NCI-H524 (cell line): Measurements from ENCODE around the gene ENTPD2.

Source experiments
- DNase-seq, 2 experiments: peaks; one replicate each; lab custom pipeline; 2025; lab: John Stamatoyannopoulos, UW

ENTPD2 gene

DNA sequence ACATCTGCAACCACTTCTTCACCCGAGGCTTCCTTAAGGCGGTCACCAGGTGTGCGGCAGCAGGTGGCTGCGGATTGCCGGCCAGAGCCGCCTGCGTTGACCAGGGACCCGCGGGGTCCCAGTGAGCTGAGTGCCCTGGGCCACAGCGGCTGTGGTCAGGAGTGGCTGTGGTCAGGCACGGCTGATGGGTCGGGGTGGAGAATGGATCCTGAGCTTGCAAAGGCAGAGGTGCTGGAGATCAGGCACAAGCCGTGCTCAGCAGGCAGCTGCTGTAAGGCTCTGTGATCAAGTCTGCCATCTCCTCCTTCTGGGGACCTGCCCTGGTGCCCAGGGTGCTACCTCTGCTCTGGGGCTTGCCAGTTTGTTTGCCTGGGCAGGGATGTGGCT is 25.5 kb upstream of the ENTPD2 start:
- DNase-seq, result no peak

DNA sequence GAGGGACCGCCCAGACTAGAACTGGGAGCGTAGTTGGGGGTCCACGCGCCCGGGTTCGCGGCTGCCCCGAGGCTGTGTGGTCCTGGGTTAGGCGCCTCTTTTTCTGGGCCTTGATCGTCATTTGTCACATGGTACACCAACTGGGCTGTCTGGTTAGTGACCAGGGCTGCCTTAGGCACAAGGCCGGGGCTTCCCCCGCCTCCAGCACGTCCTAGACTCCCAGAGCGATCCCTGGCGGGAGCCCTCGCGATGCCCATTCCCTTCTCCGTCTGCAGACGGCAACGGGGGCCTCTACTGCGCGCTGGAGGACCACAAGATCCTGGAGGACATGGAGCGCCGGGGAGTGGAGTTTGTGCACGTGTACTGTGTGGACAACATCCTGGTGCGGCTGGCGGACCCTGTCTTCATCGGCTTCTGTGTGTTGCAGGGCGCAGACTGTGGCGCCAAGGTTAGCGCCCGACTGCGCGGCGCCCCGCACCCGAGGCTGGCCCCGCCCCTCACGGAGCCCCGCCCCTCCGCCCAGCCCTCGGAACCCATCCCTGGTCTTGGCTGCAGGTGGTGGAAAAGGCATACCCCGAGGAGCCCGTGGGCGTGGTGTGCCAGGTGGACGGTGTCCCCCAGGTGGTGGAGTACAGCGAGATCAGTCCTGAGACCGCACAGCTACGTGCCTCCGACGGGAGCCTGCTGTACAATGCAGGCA is 25.0 kb upstream of the ENTPD2 start:
- no peak for DNase-seq

DNA sequence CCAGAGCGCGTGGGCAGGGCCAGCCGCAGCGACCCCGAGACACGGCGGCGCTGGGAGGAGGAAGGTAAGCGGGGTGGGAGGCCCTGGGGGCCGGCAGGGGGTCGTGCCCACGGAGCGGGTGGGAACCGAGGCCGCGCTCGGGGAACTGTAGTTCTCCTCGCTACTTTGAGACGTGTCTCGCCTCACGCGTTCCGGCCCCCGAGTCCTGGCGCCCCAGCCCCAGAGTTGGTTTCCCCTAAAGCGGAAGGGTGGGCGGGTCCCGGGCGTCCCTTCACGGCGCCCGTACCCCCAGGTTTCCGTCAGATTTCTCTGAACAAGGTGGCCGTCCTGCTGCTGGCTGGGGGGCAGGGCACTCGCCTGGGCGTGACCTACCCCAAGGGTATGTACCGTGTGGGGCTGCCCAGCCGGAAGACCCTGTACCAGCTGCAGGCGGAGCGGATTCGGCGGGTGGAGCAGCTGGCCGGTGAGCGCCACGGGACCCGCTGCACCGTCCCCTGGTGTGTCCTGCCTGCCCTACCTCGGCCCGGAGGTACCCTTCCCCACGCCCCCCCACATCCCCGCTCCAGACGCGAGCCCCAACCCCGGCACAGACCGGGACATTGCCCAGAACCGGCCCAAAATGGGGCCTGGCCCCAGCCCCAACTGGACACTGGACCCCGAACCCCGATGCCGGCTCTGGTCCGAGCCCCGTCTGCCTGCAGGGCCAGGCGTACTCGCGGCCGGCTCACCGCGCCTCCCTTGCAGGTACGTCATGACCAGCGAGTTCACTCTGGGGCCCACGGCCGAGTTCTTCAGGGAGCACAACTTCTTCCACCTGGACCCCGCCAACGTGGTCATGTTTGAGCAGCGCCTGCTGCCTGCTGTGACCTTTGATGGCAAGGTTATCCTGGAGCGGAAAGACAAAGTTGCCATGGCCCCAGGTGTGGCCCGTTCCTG is 24.2 kb upstream of the ENTPD2 start:
- peak in 1 of 2 experiments; percentile 31 for DNase-seq

DNA sequence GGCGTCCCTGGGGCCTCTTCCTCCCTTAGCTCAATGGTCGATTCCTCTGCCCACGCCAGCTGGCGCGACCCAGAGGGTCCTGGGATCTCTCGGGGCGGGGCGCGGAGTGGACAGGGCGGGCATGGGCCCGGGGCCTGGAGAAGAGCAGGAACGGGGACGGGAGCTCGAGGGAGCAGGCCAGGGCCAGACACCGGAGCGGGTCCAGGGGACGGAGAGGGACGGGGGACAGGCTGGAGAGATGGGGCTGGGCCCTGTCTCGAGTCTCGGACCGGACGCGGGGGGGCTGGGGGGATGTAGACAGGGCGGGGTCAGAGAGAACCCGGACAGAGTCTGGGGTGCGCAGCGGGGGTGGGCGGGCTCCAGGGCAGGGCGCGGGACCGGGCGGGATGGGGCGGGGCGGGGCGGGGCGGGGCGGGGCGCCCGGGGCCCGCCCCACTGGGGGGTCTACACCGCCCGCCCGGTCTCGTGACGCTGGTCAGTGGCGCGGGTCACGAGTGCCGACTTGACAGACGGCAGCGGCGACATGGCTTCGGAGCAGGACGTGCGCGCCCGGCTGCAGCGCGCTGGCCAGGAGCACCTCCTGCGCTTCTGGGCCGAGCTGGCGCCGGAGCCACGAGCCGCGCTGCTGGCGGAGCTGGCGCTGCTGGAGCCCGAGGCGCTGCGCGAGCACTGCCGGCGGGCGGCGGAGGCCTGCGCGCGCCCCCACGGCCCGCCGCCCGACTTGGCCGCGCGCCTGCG is 23.3 kb upstream of the ENTPD2 start, which contains the start of gene UAP1L1:
Gene UAP1L1, plus strand, starts transcription at position 508 of the 738 bp plus-strand sequence. Its CDS starts 16 bp downstream, at position 524.
- DNase-seq, result peak in 1 of 2 experiments; percentile 62

DNA sequence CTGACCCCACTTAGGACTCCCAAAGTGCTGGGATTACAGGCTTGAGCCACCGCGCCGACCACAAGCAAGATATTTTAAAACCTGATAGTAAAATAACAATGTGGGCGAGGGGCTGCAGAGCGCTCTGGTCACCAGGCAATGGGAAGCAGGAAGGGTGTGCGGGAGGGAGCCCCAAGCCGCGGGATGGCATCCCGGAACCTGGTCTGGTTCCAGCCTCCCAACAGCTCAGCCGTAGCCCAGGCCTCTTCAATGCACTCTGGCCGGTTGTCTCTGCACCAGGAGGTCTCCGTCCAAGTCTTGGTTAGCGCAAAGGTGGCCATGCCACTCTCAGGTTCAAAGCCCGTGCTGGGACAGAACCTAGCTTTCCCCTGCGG is 22.8 kb upstream of the ENTPD2 start:
- DNase-seq, result no peak

DNA sequence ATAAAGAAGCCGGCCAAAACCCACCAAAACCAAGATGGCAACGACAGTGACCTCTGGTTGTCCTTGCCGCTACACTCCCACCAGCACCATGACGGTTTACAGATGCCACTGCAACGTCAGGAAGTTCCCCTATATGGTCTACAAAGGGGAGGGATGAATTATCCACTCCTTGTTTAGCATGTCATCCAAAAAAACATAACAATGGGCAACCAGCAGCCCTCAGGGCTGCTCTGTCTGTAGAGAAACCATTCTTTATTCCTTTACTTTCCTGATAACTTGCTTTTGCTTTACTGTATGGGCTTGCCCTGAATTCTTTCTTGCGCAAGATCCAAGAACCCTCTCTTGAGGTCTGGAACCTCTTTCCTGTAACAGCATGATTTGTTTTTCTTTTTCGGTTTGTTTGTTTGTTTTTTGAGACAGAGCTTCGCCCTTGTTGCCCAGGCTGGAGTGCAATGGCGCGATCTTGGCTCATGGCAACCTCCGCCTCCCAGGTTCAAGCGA is 21.5 kb upstream of the ENTPD2 start:
- DNase-seq, result no peak

DNA sequence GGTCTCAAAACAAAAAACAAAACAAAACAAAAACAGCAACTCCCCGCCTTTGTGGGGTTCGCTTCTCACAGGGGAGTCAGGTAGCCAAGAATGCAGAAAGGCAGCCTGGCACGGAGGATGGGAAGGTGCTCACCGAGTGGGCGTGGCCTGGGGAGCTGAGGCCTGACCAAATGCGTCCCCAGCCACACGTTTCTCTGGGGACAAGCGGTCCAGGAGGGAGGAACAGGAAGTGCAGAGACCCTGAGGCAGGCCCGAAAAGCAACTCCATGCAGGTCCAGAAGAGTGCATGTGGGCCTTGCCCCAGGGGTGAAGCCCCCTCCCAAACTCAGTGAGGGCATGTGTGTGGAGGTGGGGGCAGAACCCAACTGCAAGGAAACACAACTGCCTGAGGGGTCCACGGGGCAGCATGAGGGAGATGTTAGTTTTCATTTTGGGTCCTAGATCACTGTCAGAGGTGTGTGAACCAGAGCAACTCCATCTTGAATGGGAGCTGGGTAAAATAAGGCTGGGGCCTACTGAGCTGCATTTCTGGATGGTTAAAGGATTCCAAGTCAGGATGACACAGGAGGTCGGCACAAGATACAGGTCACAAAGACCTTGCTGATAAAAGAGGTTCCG is 20.9 kb upstream of the ENTPD2 start:
- no peak for DNase-seq

DNA sequence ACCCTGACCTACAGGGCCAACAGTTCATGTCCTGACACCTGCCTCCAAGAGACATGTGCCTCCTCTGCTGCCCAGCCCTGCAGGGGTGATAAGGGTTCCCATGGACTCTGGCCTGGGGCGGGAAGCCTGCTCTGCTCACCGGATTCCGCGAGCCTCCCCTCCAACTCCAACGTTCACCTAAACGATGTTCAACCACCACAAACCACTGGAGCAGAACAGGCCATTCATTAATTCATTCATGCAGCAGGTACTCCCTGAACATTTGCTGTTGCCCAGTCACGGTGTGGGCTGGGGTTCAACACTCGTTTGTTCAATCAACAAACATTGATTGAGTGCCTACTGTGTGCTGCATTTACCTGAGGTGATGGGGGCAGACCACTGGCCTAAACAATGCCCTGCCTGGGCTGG is 20.1 kb upstream of the ENTPD2 start:
- DNase-seq, result no peak

DNA sequence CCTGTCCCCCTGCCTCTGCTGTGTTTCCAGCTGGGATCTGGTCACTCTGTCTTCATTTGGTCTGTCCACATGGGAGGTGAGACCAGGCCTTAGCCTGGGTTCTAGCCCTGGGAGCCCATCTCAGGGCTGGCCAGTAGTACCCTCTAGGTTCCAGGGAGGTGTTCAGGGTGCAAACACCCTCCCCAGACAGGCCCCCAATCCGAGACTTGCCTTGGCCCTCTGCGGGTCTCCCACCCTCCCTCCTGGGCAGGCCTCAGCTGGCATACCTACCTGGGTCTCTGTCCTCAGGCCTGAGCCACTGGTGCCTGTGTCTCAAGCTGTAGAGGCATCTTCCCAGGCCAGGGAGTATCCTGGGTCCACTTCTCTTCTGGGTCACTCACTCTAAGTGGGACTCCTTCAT is 17.4 kb upstream of the ENTPD2 start:
- DNase-seq, result no peak

DNA sequence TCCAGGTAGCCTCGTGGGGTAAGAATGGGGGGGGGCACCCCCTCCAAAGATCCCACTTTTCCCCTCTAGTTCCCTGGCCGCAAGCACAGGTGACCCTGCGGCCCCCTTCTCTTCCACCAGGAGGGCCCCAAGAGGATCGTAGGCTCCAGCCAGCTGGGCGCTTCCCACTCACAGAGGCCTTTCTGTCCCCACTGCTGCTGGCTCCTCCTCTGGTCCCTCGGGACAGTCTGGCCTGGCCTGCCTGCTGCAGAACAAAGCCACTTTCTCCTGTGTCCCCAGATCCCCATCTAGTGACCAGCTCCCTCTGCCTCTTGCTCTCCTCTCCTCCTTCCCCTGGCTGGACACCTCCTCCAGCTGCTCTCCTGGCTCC is 17.0 kb upstream of the ENTPD2 start:
- peak; percentile 64 to 78 for DNase-seq

DNA sequence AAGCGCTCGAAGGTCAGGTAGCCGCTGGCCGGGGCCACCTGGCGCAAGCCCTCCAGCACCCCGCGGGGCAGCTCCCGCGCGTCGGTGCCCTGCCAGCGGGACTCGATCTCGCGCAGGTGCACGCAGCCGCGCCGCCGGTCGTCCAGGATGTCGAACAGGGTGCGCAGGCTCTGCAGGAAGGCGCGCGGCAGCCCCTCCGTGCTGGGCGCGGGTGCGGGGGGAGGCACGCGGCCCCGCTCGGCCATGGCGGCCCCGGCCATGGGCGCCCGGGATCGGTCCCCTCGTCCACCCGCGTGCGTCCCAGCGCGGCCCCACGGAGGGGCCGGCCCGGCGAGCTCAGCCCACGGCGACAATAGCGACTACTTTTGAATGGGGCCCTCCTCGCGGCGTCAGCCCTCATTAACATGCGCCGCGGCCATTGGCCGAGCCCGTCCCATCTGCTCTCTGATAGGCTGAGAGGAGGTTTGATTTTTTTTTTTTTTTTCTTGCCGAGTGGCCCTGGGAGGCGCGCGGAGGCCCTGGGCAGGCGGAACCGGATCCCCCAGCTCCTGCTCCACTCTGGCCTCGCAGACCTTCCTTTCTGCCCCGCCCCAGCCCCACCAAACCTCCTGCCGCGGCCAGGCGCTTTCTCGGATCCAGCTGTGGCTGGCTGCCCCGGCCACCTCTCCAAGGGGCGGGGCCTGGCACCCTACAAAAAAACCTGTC is 16.5 kb upstream of the ENTPD2 start, which contains the start of gene SAPCD2:
Gene SAPCD2, minus strand, starts transcription at position 357 of the 705 bp plus-strand sequence. Its CDS starts 97 bp downstream, at position 260.
- DNase-seq, result peak; percentile 91 to 96

DNA sequence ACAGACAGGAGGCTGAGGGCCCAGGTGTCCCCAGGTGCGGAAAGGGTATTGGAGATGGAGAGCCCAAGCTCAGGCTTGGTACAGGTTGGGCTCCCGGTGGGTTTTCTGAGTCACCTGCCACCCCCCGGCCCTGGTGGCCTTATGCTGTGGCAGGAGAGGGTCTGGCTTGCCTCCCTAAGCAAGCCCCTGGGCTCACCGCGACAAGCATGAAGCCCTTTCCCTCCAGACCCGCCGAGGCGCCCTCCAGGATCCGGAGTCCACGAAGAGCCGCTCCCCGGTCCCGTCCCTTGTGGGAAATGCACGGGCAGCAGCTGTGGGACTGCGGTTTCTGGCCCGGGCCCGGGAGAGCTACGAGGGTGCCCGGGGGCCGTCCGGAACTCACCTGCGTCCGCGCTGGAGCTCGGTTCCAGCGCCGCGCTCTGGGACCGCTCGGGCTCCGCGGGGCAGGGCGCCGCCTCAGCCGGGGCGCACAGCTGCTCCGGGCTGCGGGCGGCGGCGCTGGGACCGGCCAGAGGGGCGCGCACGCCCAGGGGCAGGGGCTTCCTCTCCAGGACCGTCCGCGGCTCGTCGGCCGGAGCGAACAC is 15.7 kb upstream of the ENTPD2 start:
- DNase-seq, result no peak

DNA sequence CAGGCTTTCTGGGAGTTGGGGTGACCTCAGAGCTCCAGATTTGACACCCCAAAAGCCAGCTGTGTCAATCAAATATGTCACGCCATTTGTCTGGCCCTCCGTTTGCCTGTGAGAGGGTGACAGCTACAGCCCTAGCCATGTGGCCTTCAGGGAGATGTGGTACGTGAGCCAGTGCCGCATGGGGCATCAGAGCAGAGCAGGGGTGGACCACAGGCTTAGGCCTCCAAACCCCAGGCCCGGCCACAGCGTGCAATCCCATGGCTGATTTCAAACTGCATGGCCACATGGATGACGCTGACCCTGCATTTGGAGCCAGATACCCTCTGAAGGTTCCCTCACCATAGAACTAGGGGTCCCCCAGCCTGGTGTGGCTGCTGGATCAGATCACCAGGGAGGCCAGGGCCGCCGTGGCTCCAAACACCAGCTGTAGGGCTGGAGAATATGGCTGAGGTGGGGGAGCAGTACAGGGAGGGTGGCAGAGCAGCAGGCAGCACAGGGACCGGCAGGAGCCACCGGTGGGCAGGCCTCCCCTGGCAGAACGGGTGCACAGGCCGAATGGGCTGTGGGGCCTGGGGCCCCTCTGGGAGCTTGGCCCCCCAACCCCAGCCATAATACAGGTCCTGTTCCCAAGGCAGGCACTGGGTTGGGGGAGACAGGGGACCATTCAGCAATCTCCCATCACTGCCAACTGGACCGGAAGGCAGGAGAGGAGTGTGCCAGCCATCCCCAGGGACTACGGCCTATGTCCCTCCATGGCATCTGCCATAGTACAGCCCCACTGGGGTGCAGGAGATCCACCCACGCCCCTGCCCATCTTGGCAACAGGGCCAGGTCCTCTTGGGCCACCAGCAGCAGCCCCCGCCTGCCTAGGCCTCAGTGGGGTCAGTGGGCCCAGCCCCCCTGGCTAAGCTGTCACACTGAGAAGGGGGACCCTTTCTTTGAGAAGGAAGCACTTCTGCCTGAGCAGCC is 15.0 kb upstream of the ENTPD2 start:
- no peak for DNase-seq

DNA sequence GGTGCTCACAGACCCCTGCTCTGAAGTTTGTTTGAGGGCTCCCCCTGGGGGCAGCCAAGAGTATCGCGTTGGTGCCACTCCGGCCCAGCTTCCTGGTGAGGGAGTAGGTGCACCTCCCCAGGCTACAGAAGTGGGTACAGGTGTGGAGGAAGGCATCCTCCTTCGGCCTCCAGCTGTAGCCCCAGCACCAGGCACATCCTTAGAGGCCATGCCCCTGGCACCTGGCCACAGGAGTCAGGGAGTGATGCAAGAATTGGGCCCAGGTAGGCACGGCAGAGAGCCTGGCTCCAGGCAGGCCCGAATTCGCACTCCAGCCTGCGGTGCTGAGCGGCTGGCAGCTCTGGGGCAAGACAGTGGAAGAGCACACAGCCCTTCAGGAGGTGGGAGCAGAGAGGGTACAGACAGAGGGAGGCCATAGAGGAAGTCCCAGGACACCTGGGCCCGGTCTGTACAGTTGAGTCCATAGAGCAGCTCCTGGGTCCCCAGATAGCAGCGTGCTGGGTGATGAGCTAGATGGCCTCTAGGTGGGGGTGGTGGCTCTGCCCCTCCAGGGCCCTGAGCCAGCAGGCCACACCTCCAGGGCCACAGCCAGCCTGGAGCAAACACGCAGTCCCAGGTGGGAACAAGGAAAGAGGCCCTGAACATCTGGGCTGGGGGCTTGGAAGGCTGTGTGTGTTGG is 14.1 kb upstream of the ENTPD2 start:
- peak; percentile 78 to 82 for DNase-seq

DNA sequence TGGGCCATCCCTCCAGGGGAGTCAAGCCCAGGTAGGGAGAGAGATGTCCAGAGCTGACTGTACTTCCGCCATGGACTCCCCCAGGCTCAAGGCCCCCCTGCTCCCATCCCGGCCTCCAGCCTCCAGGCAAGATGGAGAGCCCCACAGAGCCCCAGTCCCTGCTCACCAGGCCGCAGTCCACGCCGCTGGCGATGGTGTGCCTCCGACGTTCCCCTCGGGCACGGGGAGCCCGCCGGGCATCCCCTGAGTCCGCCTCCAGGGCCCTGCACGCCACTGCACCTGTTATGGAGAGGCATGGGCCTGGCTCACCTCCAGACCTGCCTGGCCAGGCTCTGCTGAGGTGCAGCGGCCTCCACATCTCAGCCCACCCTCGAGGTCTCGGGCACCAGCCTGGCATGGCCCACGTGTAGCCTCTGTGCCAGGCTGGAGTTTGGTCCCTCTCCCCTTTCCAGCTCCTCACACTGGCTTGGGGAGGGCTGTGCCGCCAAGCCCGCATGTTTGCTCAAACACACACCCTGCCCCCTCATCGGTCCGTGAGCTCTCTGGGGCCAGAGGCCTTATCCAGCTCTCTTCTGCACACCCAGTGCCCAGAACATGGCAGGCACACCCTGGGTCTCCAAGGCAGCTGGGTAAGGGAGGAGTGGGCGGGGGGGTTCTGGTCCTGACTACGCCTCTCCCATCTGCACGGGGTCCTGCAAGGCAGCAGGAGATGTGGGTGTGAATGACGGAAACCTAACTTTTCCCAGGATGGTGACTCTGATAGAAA is 12.4 kb upstream of the ENTPD2 start:
- no peak for DNase-seq

DNA sequence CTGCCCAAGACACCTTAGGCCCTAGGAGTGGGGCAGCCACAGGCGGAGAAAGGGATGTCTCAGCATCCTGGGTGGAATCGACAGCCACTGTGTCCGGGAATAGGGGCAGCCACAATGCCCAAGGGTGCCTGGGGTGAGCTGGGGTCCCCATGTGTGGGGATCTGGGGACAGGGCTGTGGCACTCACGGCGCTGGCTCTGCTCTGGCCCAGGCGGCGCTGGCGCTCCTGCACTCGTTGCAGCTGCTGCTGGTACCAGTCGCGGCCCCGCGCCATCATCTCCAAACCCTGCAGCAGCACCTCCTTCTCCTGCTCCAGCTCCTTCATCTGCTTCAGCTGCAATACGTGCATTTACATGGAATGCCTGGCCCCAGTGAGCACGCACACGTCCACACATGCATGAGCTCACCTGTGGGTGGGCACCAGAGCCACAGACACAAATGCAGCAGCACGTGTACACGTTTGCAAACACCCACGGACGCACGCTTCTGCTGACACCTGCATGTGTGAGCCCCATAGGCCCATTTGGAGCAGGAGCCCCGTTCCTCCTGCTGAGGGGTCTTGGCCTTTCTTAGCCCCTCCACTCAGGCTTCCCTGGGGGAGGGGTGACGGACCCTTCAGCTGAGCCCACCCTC is 11.6 kb upstream of the ENTPD2 start:
- no peak for DNase-seq

DNA sequence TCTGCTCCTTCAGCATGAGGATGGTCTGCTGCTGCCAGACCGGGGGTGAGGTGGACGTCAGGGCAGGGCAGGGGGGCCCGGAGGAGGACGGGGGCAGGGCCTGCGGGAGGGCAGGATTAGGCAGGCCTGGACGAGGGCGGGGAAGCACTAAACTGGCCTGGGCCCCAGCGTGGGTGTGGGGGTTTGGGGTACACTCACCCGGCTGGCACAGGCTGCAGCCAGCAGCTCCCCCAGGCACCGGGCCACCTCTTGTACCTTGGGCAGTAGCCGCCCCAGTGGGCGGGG is 11.0 kb upstream of the ENTPD2 start:
- DNase-seq, result no peak
